T1000 (cell line): ENCODE data around the gene TSPAN5.

Source experiments
- DNase-seq: peaks from one replicate; lab custom pipeline; 2025; ENCODE audit warnings: mixed read lengths; lab: John Stamatoyannopoulos, UW

Gene TSPAN5

DNA sequence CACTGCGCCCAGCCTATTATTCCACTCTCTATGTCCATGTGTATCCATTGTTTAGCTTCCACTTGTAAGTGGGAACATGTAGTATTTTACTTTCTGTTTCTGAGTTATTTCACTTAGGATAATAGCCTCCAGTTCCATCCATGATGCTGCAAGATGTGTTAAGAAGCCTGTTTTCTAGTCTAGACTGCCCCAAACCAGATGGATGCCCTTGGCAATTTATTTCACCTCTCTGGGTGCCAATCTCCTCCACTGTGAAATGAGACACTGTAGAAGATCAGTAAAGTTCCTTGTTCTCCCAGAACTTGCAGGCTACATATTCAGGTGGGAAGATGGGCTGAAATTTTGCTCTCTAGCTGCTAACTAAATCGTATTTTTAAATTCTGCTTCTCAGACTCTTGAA, 72.8 kb downstream of the TSPAN5 start:
- no peak for DNase-seq

DNA sequence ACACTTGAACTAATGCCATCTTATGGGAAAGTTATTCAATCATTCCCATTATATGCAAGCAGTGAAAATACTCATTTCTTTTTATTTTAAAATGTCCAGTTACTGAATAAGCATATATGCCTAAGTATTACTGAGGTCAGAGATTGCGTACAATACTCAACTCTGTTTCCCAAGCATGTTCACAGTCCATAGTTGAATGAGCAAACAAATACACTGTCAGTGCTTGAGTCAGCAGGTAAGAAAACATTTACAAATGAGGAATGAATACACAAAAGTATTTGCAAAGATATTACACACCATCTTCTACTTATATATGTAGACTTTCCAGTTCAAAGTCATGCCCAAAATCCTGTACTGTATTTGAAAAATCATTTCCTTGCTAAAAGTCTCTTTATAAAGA, 74.1 kb downstream of the TSPAN5 start:
- DNase-seq: no peak

DNA sequence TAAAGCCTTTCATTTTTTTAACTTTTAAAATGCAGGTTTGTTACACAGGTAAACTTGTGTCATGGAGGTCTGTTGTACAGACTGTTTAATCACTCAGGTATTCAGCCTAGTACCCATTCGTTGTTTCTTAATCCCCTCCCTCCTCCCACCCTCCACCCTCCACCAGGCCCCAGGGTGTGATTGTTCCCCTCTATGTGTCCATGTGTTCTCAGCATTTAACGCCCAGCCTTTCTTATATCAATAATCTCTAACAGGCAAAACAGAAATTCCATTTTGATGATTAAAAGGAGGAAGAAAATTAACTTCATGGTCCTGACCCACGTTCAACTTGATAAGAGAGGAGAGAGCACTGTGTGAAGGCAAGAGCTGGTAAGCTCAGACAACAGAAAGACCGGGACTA, 75.1 kb downstream of the TSPAN5 start:
- DNase-seq: no peak

DNA sequence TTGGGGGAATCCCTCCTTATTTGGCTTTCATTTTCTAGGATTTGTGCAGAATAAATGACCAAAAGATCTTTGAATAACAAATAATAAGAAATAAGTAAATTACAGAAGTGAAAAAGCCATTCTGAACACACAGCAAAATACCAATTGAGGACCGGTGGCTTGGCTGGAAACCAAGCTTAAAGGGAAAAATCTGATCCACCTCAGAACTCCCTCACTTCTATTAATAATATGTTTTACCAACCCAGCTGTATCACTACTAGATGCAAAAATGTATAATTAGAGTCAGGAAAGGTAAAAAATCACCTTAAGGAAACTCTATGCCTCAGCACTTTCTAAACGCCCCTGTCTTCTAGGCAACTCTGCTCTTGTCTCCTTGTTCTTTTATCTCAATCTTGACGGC, 77.3 kb downstream of the TSPAN5 start:
- no peak for DNase-seq

DNA sequence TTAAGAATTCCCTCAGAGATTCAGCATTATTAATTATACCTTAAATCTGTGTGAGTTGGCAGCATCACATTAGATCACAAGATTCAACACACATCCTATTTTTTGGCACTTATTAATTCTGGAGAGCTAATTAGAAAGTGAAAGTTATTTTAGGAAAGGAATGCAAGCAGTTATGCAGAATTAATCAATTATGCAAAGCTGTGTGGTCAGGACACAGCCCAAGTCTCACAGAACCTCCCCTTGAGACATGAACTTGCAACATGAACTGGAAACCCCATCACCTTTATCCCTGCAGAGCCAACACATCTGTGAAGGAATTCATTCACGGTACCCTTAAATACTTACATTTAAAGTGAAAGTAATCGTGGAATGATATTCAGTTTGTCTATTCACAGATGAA, 80.5 kb downstream of the TSPAN5 start:
- DNase-seq: no peak

DNA sequence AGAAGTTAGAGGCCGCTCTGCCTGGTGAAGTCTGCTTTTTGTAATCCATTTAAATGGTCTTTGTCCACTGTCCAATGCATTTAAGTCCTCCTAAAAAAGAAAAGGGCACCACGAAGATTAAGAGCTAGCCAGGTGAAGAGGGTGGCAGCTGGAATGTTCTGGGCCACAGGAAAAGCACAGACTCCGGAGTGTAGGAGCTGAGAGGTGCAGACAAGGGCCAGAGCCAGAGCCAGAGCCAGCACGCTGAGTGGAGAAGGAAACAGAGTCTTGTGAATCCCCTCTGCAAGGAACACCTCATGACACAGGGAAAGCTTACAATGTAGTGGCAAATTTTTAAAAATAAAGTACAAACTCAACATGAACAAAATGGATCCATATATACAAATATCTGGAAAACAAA, 83.6 kb downstream of the TSPAN5 start:
- DNase-seq: no peak

DNA sequence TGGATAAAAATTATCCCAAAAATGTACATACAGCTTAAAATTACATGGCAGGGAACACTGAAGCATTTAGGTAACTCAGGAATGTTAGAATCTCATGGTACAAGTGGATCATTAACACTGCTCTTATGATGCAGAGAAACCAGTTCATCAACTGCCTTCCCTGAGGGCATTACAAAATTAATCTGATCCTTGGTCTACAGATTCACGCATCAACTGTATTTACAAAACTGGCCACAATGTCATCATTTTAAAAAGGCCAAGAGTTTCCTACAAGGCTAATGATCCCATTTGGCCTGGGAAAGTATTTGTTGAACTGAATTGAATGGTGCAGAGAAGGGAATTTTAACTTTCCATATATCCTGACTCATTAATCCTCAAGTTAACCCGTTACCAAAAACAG, 84.6 kb downstream of the TSPAN5 start:
- no peak for DNase-seq

DNA sequence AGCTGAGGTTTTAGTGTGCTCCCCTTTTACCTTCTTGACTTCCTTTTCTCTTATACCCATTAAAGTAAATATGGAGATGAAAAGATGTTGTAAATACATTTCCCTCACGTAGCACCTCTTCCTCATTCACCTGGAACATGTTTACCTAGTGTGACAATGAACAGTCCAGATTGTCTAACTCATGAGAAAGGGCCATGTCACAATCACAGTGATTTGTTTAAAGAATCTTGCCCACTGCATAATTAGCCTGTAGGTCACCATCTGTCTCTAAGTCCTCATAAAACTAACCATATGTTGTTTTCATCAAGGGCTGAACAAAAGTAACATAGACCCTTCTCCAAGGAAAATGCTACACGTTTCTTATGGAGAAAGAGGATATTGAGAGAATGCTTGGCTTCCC, 85.7 kb downstream of the TSPAN5 start:
- no peak for DNase-seq

DNA sequence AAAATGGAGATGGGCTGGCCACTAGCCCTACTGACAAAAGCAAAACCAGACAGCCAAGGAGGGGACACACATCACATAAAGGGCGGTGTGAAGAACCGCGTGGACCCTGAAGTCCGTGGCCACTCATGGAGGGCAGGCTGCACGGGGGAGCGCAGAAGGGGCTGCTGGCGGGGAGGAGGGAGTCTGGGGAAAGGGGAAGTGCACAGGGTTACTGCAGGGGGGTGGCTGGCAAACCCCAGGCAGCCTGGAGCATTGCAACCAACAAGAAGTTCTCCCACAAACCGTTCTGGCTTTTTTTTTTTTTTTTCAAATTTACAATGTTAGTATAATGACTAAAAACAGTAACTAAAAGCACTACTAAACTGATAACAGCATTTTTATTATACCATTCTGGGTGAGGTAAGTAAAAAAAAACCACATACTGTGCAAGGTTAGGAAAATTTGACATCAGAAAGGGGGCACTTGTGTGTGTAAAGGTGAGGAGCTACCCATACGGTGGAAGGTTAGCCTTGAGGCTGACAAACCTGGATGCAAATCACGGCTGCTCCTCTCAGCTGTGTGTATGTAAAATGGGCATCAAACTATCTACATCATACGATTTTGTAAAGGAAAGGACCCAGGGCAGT, 87.1 kb downstream of the TSPAN5 start:
- DNase-seq: no peak

DNA sequence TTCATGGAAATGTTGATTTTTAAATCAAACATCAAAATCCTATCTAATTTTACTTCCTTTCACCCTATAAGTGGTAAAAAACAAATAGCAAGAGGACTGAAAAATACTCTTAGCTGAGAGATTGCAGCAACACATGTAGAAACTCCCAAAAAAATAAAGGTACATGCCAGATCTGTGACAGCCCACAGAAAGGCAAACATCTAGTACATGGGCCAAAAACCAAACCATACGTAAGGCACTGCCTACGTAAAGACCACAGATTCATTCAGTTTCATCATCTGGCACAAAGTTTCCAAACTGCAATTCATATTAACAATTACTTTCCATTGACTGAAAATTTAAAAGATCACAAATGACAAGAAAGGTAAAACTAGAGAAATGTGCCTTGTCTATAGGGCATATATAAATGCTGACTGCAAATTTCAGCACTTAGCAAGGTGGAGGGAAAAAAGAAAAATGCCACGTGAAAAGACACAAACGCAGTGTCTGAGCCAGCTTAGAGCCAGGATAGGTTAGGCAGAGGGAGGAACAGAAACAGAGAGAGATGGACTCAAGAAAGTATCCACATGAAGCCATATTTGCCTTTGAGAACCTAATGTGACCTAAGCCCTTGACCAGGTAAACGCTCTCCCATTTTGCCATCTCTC, 88.1 kb downstream of the TSPAN5 start:
- no peak for DNase-seq

DNA sequence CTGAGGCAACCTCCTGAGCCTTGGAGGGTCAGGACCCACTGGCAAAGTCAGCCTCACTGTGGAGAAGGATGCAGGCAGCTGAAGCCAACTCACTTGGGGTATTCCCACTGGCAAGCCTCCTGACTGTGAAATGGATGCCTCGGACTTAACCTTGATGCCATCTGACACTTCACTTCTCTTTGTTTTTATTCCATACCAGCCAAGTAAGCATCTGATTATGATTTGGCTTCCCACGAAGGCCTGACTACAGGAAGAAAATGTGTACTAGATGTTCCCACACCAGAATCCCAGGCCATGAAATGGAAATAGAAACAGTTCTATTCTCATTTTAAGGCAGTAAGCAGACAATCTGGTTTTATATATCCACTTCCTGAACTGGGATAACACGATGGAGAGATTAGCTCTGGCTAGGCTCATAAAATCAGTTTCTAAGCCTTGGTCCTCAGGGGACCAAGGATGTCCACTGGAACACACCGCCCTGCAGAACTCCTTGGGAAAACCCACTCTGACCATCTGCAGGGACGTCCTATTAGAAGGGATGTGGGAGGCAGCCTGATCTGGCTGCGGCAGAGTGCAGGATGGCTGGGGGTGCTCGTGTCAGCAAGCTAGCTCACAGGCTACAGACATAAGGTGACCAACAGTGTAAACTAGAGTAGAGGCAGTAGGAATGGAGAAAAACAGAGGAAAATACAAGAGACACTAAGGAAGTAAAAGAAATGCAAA, 89.3 kb downstream of the TSPAN5 start:
- DNase-seq: no peak

DNA sequence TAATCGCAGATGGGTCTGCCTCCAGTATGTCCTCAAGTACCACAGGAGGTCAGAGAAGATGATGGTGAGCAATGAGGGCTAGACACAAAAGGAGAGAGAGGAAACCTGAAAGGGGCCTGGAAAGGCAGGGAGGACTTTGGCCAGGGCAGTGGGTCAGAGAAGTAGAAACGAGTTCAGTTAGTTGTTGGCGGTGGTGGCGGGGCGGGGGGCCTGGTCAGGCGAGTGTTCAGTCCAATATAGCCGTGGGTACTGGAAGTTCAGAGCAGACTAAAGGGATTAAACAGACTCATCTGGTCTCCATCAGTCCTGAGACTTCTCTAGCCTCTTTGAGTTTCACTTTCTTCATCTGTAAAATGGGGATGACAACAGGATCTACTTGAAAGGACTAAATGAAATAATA, 90.8 kb downstream of the TSPAN5 start:
- no peak for DNase-seq

DNA sequence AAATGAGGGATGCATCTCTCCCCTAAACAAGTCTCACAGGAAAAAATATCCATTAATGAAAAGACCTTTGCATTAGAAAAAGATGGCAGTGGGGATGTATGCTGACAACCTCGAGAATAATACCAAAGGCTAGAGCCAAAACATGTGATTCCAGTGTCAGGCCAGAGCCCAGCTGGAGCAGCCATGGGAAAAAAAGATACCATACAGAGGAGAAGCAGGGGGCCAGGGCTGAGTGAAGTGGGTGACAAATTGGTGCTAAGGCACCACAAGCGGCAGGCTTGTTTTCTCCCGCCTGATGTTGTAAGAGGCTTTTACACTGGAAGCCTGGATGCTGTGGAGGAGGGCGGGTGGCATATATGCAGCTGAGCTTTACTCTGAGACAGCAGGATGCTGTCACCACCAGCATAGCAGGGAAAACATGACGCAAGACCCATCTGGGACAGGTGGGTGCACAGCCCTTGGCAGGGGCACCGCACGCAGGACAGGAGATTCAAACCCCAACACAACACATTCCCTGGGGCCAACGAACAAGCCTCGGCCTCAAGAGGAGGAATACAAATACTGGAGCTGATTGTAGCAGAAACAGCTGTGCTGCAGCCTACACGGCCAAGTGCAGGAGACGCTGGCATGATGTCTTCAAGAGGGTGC, 91.9 kb downstream of the TSPAN5 start:
- DNase-seq: no peak

DNA sequence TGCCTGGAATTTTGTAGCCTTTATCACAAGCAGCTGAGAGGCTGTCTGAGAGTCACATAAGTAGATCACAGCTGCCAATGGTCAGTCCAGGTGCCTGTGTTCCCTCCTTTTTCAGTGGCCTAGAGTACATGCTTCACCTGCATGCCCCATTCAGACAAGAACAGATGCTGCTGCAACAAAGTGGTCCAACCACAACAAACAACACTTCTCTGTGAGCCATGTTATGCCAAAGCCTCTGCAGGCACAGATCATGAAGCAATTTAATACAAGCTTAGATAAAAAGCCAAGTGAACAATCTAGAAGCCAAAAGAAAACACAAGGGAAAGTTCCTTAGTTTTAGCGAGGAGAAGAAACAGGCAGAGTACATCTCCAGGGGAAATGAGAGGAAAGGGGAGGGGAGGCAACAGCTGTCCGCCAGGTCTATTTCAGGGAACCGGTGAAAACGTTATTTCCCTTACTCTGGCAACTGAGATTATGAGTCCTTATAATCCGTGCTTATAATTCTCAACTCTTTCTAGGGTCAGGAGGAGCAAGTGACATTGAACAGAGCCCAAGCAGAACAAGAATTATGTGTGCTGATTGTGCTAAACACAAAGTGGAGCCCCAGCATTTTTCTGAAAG, 92.6 kb downstream of the TSPAN5 start:
- no peak for DNase-seq

DNA sequence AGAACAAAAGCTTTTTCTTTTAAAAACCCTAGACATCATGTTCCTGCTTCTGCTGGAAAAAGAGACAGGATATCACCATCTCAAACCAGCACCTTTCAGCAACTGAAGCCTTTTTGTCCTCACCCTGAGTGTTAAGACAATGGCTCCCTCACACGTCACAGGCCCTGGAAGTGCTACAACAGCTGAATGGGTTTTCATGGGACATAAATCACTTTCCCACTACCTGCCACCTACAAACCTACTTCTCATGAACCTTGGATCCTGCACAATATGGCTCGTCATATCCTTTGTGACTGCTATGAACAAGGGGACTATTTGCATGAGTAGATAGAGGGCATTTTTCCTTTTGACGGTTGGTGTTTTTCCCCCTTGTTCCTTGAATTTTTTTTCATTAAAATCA, 93.6 kb downstream of the TSPAN5 start:
- DNase-seq: no peak

DNA sequence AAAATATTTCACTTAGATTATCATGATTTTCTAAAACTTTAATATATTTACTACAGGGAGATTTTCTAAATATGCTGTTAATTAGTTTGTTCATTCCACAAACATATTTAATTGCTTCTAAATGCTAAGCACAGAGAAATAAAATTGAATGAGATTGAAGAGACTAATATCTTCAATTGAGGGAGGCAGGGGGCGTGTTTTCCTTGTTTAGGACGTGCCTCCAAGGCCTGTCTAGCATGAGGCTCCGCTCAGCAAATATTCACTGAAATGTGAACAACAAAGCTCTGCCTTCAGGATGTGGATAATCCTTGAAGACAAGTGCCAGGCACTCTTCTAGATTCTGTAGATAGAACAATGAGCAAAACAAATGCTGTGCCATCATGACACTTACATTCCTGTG, 98.1 kb downstream of the TSPAN5 start:
- no peak for DNase-seq

DNA sequence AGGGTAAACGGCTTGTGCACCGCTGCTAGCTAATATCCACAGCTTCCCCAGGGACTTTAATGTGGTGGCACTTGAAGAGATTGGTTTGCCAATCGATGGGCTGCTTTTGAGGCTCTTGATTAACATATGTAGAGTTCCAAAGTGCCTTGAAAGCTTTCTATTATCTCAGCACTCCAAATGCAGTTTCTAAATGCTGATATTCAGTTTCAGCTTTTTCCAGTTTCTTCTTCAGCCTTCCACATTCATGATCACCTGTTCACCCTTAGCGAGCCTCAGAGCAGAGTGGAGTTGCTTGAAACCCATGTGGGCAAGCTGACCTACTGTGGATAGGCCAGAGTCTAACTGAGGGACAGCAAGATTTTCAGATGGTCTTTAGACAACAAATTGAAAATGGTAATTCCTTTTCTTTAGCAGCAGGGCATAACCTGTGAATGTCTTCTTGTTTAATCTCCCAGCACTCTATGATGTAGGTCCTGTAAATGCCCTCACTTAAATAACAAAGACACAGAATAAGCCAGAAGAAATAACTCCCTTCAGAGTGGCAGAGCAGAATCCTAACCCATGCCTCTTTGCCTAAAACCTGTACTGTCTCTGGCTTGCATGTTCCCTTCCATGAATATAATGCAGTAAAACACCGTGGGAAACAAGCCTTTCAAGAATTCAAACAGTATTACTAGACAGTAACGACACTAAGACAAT, 99.8 kb downstream of the TSPAN5 start:
- DNase-seq: no peak

DNA sequence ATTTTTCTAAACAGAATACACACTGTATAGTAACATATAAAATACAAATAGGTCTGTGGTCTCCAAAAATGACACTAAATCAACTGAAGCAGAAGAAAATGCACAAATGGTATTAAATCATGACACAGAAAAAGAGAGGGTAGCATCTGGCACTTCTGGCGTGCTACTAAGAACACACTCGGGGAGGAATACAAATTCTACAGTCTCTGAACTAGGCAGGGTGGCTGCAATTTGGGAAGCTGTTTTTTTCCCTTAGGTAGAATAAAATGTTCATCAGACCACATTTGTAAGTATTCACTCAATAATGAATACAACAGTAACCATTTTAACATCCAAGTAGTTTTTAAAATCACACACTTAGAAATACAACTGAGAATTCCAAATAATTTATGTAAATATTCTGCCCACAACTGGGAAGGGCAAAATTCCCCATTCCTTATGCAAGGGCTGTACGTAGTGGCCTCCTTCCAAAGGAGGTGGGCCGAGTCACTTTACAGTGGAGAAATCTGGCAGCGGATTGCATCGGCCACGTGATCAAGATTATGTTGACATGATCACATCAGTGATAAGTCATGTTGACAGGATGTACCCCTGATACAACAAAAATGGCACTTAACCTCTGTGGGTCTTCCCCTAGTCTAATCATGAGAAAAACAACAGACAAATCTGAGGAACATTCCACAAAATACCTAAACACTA, 101.1 kb downstream of the TSPAN5 start:
- no peak for DNase-seq

DNA sequence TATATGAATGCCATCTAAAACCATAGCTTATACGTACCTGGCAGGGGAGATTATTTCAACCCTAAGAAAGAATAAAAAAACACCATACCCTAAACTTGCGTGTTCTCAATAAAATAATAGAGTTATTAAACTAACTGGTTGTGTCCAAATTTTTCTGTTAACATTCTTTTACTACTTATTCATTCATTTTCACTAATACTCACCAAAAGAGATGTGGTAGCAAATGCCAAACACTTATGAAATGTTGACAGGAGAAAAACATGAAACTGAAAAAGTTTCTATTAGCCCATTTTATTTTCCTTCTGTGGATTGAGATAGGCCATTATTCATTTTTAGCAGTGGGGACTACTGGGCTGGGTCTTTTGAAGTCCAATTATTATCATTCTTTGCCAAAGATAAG, 102.0 kb downstream of the TSPAN5 start:
- DNase-seq: no peak

DNA sequence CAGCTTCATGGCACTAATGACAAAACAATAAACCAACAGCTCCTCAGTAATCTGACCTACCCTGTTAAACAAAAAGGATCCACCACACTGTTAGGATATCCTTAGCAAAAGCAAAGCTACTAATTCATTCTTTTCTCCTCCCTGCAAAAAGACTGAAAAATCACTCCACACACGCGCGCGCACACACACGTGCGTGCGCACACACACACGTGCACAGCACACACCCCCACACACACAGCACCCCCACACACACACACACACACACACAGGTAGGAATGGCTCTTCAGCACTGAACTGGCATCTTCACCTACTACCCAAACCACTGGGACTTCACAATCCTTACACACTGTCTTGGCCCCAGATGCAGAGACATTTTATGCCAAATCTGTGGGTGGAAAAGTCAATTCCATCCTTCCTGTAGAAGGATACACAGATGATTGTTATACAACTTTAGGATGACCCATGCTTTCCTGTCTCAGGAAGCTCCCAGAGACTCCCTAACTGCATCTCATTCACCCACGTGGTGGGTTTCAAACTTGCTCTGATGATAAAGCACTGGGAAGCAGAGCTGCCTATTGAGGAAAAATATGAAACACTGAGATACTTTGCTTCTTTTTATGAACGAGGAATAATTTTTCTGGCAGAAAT, 102.5 kb downstream of the TSPAN5 start:
- no peak for DNase-seq
